MCF 10A (cell line): ENCODE measurements around the gene ABCC4. TPM values are rescaled to one million over a fixed set of nuclear protein-coding genes. Genes with fewer than 3 reads are reported as not detected.

Source experiments
- BruUV-seq: library from RNA; stranded (reverse); fragments of 400-500 nt; replicated peaks from 2 replicates; lab custom pipeline; 2021; lab: Mats Ljungman, UMichigan
- CTCF ChIA-PET: fragments of 300-600 bp; sonication (Branson Sonifier 250); formaldehyde crosslinking; extraction: SDS; loops from one replicate; lab custom pipeline; 2021; ENCODE audit warnings: antibody characterized with exemption, inconsistent platforms; lab: Yijun Ruan, JAX
- POLR2A ChIA-PET: fragments of 300-600, 350-650 bp; sonication (Branson Sonifier 250); formaldehyde crosslinking; extraction: SDS; loops from one replicate; lab custom pipeline; 2020; ENCODE audit warnings: antibody characterized with exemption, inconsistent platforms; lab: Yijun Ruan, JAX
- DNase-seq: peaks from one replicate; pipeline ENCODE4 v3.0.0-alpha.2; 2018; ENCODE audit not compliant: unreplicated experiment
- H3K27ac Mint-ChIP-seq: one replicate; pipeline ENCODE4 v1.8.0; 2022; ENCODE audit warnings: mild to moderate bottlenecking, low read depth, mixed read lengths; ENCODE audit not compliant: unreplicated experiment
- H3K27me3 Mint-ChIP-seq: one replicate; pipeline ENCODE4 v1.8.0; 2022; ENCODE audit warnings: mixed read lengths; ENCODE audit not compliant: insufficient read depth, unreplicated experiment
- H3K36me3 Mint-ChIP-seq: one replicate; pipeline ENCODE4 v1.8.0; 2022; ENCODE audit warnings: mild to moderate bottlenecking, moderate library complexity, mixed read lengths; ENCODE audit not compliant: insufficient read depth, unreplicated experiment
- H3K4me1 Mint-ChIP-seq: one replicate; pipeline ENCODE4 v1.8.0; 2022; ENCODE audit warnings: mixed read lengths; ENCODE audit not compliant: insufficient read depth, unreplicated experiment
- H3K4me3 Mint-ChIP-seq: one replicate; pipeline ENCODE4 v1.8.0; 2022; ENCODE audit warnings: mild to moderate bottlenecking, moderate library complexity, mixed read lengths; ENCODE audit not compliant: unreplicated experiment
- H3K9me3 Mint-ChIP-seq: one replicate; pipeline ENCODE4 v1.8.0; 2022; ENCODE audit warnings: mixed read lengths; ENCODE audit not compliant: unreplicated experiment
- CTCF ChIP-seq: fragments of 200-600 bp; IDR thresholded peaks from one replicate; pipeline ENCODE4 v1.8.0; 2022; ENCODE audit warnings: antibody characterized with exemption, mild to moderate bottlenecking; ENCODE audit not compliant: unreplicated experiment
- intact Hi-C: fragments of 100-400 bp; cut with micrococcal nuclease; formaldehyde crosslinking; loops from 2 replicates; pipeline ENCODE4 v1.14.1; 2022
- total RNA-seq: library from RNA; stranded (reverse); gene quantifications from 2 replicates; pipeline ENCODE4 v1.2.3, GENCODE V29; 2022

The ABCC4 gene
- total RNA-seq, 1 experiment from 2014 or later: 13.9 TPM

GRCh38 chr13:95258098-95258497, 43.2 kb downstream of the ABCC4 start:
- no peaks in the 10 kb centered on the region for H3K9me3 Mint-ChIP-seq
- intact Hi-C loops: no loop called here
- H3K4me3 Mint-ChIP-seq: no peak overlapping the region
- ChIA-PET POLR2A (no interaction called here), CTCF (interaction anchor here (0.7 kb wide), 2 partner anchors 567 to 772 kb away, joined by 3 read pairs; no protein-coding TSS in a partner anchor)
- TF ChIP-seq CTCF: no peak
- no peak for DNase-seq
- H3K4me1 Mint-ChIP-seq: peaks cover 15% of the 10 kb centered on the region
- no TSS peak for BruUV-seq
- no peaks in the 10 kb centered on the region for H3K36me3 Mint-ChIP-seq
- no peaks in the 10 kb centered on the region for H3K27me3 Mint-ChIP-seq
- H3K27ac Mint-ChIP-seq: no peak overlapping the region

- ChIA-PET POLR2A (interaction anchor here (1.2 to 1.3 kb wide), 2 partner anchors 12 to 423 kb away, joined by 3 to 4 read pairs; no protein-coding TSS in a partner anchor), CTCF (interaction anchor here (0.6 to 1.8 kb wide), 6 partner anchors 41 to 67 kb away, joined by 3 to 7 read pairs (median 5); no protein-coding TSS in a partner anchor)
- H3K27ac Mint-ChIP-seq: no peak overlapping the region
- no peaks in the 10 kb centered on the region for H3K9me3 Mint-ChIP-seq
- H3K4me3 Mint-ChIP-seq: no peak overlapping the region
- BruUV-seq: no TSS peak
- peaks cover 15% of the 10 kb centered on the region for H3K4me1 Mint-ChIP-seq
- TF ChIP-seq CTCF: no peak
- intact Hi-C loops: no loop called here
- no peaks in the 10 kb centered on the region for H3K36me3 Mint-ChIP-seq
- peak; percentile 89 for DNase-seq
- no peaks in the 10 kb centered on the region for H3K27me3 Mint-ChIP-seq
Observed at GRCh38 chr13:95256091-95256490, 45.2 kb downstream of the ABCC4 start.

DNA sequence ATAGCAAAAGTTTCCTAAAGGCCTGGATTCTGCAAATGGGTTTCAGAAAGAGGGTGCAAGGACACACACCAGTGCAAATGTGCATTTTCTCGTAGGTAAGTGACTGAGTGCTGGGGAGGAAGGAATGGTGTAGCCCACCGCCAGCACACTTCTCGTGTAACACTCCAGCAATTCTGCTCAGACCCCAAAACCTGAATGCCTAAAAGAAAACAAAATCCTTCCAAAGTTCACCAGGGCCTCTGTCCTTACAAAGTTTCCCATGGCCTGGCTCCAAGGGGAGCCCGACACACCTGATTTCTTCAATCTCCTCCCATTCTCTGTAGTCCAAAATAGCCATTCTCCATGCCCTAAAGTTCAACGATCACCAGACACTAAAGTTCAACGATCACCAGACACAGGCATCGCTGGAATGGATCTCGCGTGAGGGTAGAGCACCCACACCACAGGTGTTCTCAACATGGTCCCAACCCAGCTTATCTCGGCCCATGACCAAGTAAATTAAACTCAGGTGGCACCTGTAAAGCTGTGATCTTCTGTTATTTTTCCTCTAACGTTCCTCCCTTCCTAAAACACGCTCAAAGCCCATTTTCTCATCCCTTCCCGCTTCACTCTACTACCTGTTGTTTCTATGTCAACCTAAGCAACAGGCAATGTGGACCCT, 46.0 kb downstream of the ABCC4 start:
- POLR2A ChIA-PET: interaction anchor here (1.2 to 1.3 kb wide), 2 partner anchors 12 to 423 kb away, joined by 3 to 4 read pairs; no protein-coding TSS in a partner anchor
- Mint-ChIP-seq H3K36me3 (no peaks in the 10 kb centered on the region), H3K9me3 (no peaks in the 10 kb centered on the region), H3K27me3 (no peaks in the 10 kb centered on the region), H3K4me1 (peaks cover 15% of the 10 kb centered on the region), H3K27ac (no peak overlapping the region), H3K4me3 (no peak overlapping the region)
- CTCF ChIA-PET: interaction anchor here (0.6 to 1.8 kb wide), 5 partner anchors 42 to 65 kb away, joined by 4 to 7 read pairs (median 5); no protein-coding TSS in a partner anchor
- intact Hi-C loops: no loop called here
- no peak for TF ChIP-seq CTCF
- no peak for DNase-seq
- no TSS peak for BruUV-seq

DNA sequence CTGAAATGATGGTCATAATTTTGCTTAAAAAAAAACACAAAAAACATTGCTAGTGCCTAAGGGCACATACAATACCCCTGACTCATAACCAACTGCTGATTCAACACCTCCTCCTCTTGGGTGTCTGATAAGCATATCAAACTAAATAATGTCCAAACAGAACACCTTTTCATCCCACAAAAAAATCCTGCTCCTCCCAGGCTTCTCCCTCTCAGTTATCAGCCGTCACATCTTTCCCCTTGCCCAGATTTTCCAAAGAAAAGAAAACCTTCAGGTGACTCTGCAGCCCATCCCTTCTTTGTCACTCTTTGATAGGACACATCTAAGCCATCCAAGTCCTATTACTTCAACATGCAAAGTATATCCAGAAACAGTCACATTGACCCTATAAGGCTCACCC, 46.9 kb downstream of the ABCC4 start:
- CTCF ChIA-PET: no interaction called here
- intact Hi-C loops: no loop called here
- Mint-ChIP-seq H3K36me3 (no peaks in the 10 kb centered on the region), H3K27ac (no peak overlapping the region), H3K4me3 (peak overlapping the region; percentile 0), H3K4me1 (peaks cover 15% of the 10 kb centered on the region), H3K9me3 (no peaks in the 10 kb centered on the region), H3K27me3 (no peaks in the 10 kb centered on the region)
- DNase-seq: peak; percentile 36
- POLR2A ChIA-PET: no interaction called here
- BruUV-seq: no TSS peak
- no peak for TF ChIP-seq CTCF
